Activated naive CD8-positive, alpha-beta T cell treated with anti-CD3 and anti-CD28 coated beads for 36 hours (primary cell): ENCODE data around the gene SCFD2. TPM values are rescaled to one million over a fixed set of nuclear protein-coding genes. Genes with fewer than 3 reads are reported as not detected.

ENCODE experiments used
- DNase-seq: peaks from one replicate; pipeline ENCODE4 v3.0.0; 2021
- H3K27ac Mint-ChIP-seq: one replicate; pipeline ENCODE4 v1.8.0; 2022; ENCODE audit warnings: mild to moderate bottlenecking, moderate library complexity, mixed read lengths
- H3K27me3 Mint-ChIP-seq: one replicate; pipeline ENCODE4 v1.8.0; 2022; ENCODE audit warnings: mild to moderate bottlenecking, mixed read lengths
- H3K36me3 Mint-ChIP-seq: one replicate; pipeline ENCODE4 v1.8.0; 2021; ENCODE audit warnings: mild to moderate bottlenecking, mixed read lengths
- H3K4me1 Mint-ChIP-seq: one replicate; pipeline ENCODE4 v1.8.0; 2021; ENCODE audit warnings: mixed read lengths
- H3K4me3 Mint-ChIP-seq: one replicate; pipeline ENCODE4 v1.8.0; 2022; ENCODE audit warnings: mild to moderate bottlenecking, moderate library complexity, mixed read lengths
- H3K9me3 Mint-ChIP-seq: one replicate; pipeline ENCODE4 v1.8.0; 2022; ENCODE audit warnings: mixed read lengths
- total RNA-seq, 2 experiments: library from RNA; stranded (reverse); gene quantifications; one replicate each; pipeline ENCODE4 v1.2.3, GENCODE V29; 2021

SCFD2 gene
- total RNA-seq, 2 experiments from 2014 or later = 21.9 to 23.7 TPM

DNA sequence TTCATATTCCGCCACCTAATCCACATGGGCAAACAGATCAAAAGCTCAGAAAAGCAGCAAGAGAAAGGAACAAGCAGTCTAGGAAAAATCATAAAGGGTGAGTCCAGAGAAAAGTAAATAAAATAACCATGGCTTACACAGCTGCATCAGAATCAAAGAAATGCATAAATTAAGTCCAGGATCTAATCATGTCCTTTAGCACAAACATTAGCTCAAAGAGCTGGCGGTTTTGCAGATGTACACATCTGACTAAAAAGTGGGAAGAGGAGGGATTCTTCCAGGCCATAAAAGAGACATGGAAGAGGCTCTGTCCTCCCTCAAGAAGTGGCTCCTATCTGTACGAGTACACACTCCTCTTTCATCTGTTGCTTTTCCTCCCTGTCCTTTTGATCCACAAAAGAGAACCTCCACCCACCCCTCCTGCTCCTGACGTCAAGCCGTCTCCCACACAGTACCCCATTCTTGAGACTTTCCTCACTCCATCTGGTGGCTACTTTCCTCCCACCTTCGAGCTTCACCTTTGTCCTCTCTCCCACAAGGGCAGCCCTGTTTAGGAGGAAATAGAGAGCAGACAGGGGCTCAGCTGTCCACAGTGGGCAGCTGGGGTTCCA, 411.2 kb downstream of the SCFD2 start:
- no peak overlapping the region for H3K27ac Mint-ChIP-seq
- no peaks in the 10 kb centered on the region for H3K9me3 Mint-ChIP-seq

GRCh38 chr4:52952540-52952939, 413.3 kb downstream of the SCFD2 start:
- H3K4me1 Mint-ChIP-seq = no peaks in the 10 kb centered on the region
- no peak for DNase-seq
- peaks cover 7% of the 10 kb centered on the region for H3K36me3 Mint-ChIP-seq
- no peak overlapping the region for H3K27ac Mint-ChIP-seq
- no peaks in the 10 kb centered on the region for H3K9me3 Mint-ChIP-seq
- no peaks in the 10 kb centered on the region for H3K27me3 Mint-ChIP-seq
- H3K4me3 Mint-ChIP-seq = no peak overlapping the region

More for the DNA sequence above, 411.2 kb downstream of the SCFD2 start:
- H3K36me3 Mint-ChIP-seq = peaks cover 5% of the 10 kb centered on the region
- H3K4me3 Mint-ChIP-seq = no peak overlapping the region
- DNase-seq = no peak
- H3K27me3 Mint-ChIP-seq = no peaks in the 10 kb centered on the region
- no peaks in the 10 kb centered on the region for H3K4me1 Mint-ChIP-seq

DNA sequence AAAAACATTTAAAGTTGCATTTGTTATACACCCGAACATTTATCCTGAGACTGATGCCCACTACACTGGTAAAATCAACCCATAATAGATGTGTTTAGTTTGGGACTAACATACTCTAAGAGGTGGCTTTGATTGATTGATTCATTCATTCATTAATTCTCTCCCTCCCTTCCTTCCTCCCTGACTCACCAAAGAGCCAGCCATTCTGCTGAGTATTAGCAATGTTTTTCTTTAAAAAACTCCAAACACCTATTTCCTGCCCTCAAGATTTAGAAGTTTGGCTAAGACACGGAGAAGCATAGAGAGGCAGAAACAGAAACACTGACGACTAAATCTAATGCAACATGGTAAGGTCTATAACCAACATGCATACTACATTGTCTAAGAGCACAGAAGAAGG, 414.8 kb downstream of the SCFD2 start:
- Mint-ChIP-seq H3K9me3 (no peaks in the 10 kb centered on the region), H3K27me3 (no peaks in the 10 kb centered on the region), H3K27ac (no peak overlapping the region), H3K4me3 (no peak overlapping the region), H3K4me1 (no peaks in the 10 kb centered on the region), H3K36me3 (peaks cover 7% of the 10 kb centered on the region)
- DNase-seq = no peak

DNA sequence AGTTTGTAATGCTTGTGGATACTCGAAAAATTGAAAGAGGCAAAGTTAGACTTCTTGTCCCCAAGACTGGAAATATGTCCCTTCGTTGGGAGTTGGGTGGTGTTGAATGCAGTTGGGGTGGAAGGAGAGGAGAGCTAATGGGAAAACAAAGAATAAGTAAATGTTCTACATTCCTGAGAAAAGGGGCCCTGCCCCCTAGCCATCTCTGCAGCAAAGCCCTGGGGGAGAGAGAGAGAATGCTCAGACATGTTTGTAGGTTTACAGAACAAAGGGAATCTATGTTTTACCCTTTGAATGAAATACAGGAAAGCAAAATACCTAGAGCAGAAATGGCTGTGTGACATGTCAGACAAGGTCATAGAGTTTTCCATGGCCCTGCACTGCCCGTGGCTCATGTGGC, 415.6 kb downstream of the SCFD2 start:
- Mint-ChIP-seq H3K9me3 (no peaks in the 10 kb centered on the region), H3K4me3 (no peak overlapping the region), H3K27ac (no peak overlapping the region)

DNA sequence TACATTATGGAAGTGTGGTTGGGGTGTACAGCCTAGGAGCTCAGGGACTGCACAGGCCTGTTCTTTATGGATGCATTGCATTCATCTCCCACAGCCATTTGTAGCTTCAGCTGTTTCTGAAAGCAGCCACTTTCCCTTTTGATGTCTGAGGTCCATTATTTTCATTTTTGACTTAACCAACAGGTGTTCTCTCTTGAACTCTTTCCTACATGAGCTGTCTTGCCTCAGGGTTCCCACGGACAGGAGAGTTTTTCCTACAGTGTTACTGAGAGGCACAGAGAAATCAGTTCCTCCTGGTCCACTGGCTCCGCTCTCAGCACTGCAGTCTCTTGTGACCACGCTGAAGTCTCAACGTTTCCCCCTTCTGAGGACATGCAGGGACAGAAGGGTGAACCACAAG, 416.5 kb downstream of the SCFD2 start:
- Mint-ChIP-seq H3K27ac (no peak overlapping the region), H3K36me3 (peaks cover 6% of the 10 kb centered on the region), H3K4me1 (no peaks in the 10 kb centered on the region), H3K9me3 (no peaks in the 10 kb centered on the region), H3K27me3 (no peaks in the 10 kb centered on the region), H3K4me3 (no peak overlapping the region)
- DNase-seq = no peak

More for the DNA sequence above, 415.6 kb downstream of the SCFD2 start:
- Mint-ChIP-seq H3K36me3 (peaks cover 7% of the 10 kb centered on the region), H3K4me1 (no peaks in the 10 kb centered on the region), H3K27me3 (no peaks in the 10 kb centered on the region)
- DNase-seq = no peak

- peaks cover 6% of the 10 kb centered on the region for H3K36me3 Mint-ChIP-seq
- no peaks in the 10 kb centered on the region for H3K4me1 Mint-ChIP-seq
- DNase-seq = no peak
- H3K4me3 Mint-ChIP-seq = no peak overlapping the region
- H3K27ac Mint-ChIP-seq = no peak overlapping the region
- H3K9me3 Mint-ChIP-seq = no peaks in the 10 kb centered on the region
- H3K27me3 Mint-ChIP-seq = no peaks in the 10 kb centered on the region
Measured at GRCh38 chr4:52948057-52948423, 417.8 kb downstream of the SCFD2 start.

GRCh38 chr4:52947401-52948056, 418.3 kb downstream of the SCFD2 start:
- no peak overlapping the region for H3K4me3 Mint-ChIP-seq
- H3K27me3 Mint-ChIP-seq = no peaks in the 10 kb centered on the region
- no peak for DNase-seq
- H3K36me3 Mint-ChIP-seq = peaks cover 6% of the 10 kb centered on the region
- no peak overlapping the region for H3K27ac Mint-ChIP-seq
- H3K9me3 Mint-ChIP-seq = no peaks in the 10 kb centered on the region
- H3K4me1 Mint-ChIP-seq = no peaks in the 10 kb centered on the region

GRCh38 chr4:52946855-52947254, 419.0 kb downstream of the SCFD2 start:
- H3K9me3 Mint-ChIP-seq = no peaks in the 10 kb centered on the region
- H3K4me1 Mint-ChIP-seq = no peaks in the 10 kb centered on the region
- no peak overlapping the region for H3K4me3 Mint-ChIP-seq
- peaks cover 6% of the 10 kb centered on the region for H3K36me3 Mint-ChIP-seq
- H3K27ac Mint-ChIP-seq = no peak overlapping the region
- no peak for DNase-seq
- no peaks in the 10 kb centered on the region for H3K27me3 Mint-ChIP-seq

GRCh38 chr4:52945982-52946381, 419.9 kb downstream of the SCFD2 start:
- no peaks in the 10 kb centered on the region for H3K27me3 Mint-ChIP-seq
- H3K9me3 Mint-ChIP-seq = no peaks in the 10 kb centered on the region
- H3K27ac Mint-ChIP-seq = no peak overlapping the region
- H3K36me3 Mint-ChIP-seq = peaks cover 3% of the 10 kb centered on the region
- DNase-seq = no peak
- H3K4me1 Mint-ChIP-seq = no peaks in the 10 kb centered on the region
- H3K4me3 Mint-ChIP-seq = no peak overlapping the region

GRCh38 chr4:52945326-52945898, 420.4 kb downstream of the SCFD2 start:
- H3K36me3 Mint-ChIP-seq = peaks cover 2% of the 10 kb centered on the region
- no peak for DNase-seq
- H3K27ac Mint-ChIP-seq = no peak overlapping the region
- H3K4me1 Mint-ChIP-seq = no peaks in the 10 kb centered on the region
- H3K27me3 Mint-ChIP-seq = no peaks in the 10 kb centered on the region
- H3K4me3 Mint-ChIP-seq = no peak overlapping the region
- no peaks in the 10 kb centered on the region for H3K9me3 Mint-ChIP-seq

GRCh38 chr4:52943677-52944076, 422.2 kb downstream of the SCFD2 start:
- no peaks in the 10 kb centered on the region for H3K36me3 Mint-ChIP-seq
- no peaks in the 10 kb centered on the region for H3K4me1 Mint-ChIP-seq
- DNase-seq = no peak
- no peak overlapping the region for H3K4me3 Mint-ChIP-seq
- no peaks in the 10 kb centered on the region for H3K9me3 Mint-ChIP-seq
- no peaks in the 10 kb centered on the region for H3K27me3 Mint-ChIP-seq
- no peak overlapping the region for H3K27ac Mint-ChIP-seq

GRCh38 chr4:52942936-52943335, 422.9 kb downstream of the SCFD2 start:
- no peaks in the 10 kb centered on the region for H3K4me1 Mint-ChIP-seq
- no peak for DNase-seq
- no peaks in the 10 kb centered on the region for H3K27me3 Mint-ChIP-seq
- no peaks in the 10 kb centered on the region for H3K9me3 Mint-ChIP-seq
- H3K36me3 Mint-ChIP-seq = no peaks in the 10 kb centered on the region
- no peak overlapping the region for H3K4me3 Mint-ChIP-seq
- no peak overlapping the region for H3K27ac Mint-ChIP-seq

GRCh38 chr4:52941450-52941849, 424.4 kb downstream of the SCFD2 start:
- Mint-ChIP-seq H3K27me3 (no peaks in the 10 kb centered on the region), H3K9me3 (no peaks in the 10 kb centered on the region), H3K4me3 (no peak overlapping the region)

GRCh38 chr4:52939739-52940138, 426.1 kb downstream of the SCFD2 start:
- Mint-ChIP-seq H3K4me3 (no peak overlapping the region), H3K4me1 (no peaks in the 10 kb centered on the region), H3K27ac (no peak overlapping the region), H3K27me3 (no peaks in the 10 kb centered on the region), H3K9me3 (no peaks in the 10 kb centered on the region), H3K36me3 (peaks cover 11% of the 10 kb centered on the region)
- no peak for DNase-seq

More at GRCh38 chr4:52941450-52941849, 424.4 kb downstream of the SCFD2 start:
- Mint-ChIP-seq H3K36me3 (peaks cover 10% of the 10 kb centered on the region), H3K4me1 (no peaks in the 10 kb centered on the region), H3K27ac (no peak overlapping the region)
- DNase-seq = no peak

GRCh38 chr4:52939325-52939724, 426.5 kb downstream of the SCFD2 start:
- Mint-ChIP-seq H3K27me3 (no peaks in the 10 kb centered on the region), H3K9me3 (no peaks in the 10 kb centered on the region), H3K27ac (no peak overlapping the region), H3K36me3 (peaks cover 11% of the 10 kb centered on the region), H3K4me1 (no peaks in the 10 kb centered on the region), H3K4me3 (no peak overlapping the region)
- DNase-seq = no peak

GRCh38 chr4:52937829-52938228, 428.0 kb downstream of the SCFD2 start:
- DNase-seq = no peak
- no peaks in the 10 kb centered on the region for H3K9me3 Mint-ChIP-seq
- no peak overlapping the region for H3K27ac Mint-ChIP-seq
- no peak overlapping the region for H3K4me3 Mint-ChIP-seq
- peaks cover 6% of the 10 kb centered on the region for H3K4me1 Mint-ChIP-seq
- no peaks in the 10 kb centered on the region for H3K27me3 Mint-ChIP-seq
- H3K36me3 Mint-ChIP-seq = peaks cover 16% of the 10 kb centered on the region
